Spinal cord (tissue), 10 donors: Measurements from ENCODE around the gene CROCC2. TPM values are rescaled to one million over a fixed set of nuclear protein-coding genes. Genes with fewer than 3 reads are reported as not detected.

Source experiments
- DNase-seq, 6 donors: peaks; one replicate each; pipeline versions ENCODE4 v3.0.0 to v3.0.0-alpha.2; 2013 to 2015; ENCODE audit warnings: low spot score in 6 of 6, low read depth in 4 of 6
- H3K27ac ChIP-seq: one replicate; pipeline ENCODE4 v1.5.1; 2013; ENCODE audit warnings: low read depth, low read length, control low read depth
- H3K27me3 ChIP-seq: one replicate; pipeline ENCODE4 v1.6.1; 2013; ENCODE audit warnings: low read length; ENCODE audit not compliant: control insufficient read depth, insufficient read depth
- H3K36me3 ChIP-seq: one replicate; pipeline ENCODE4 v1.6.1; 2013; ENCODE audit warnings: low read length; ENCODE audit not compliant: control insufficient read depth, insufficient read depth
- H3K4me1 ChIP-seq: one replicate; pipeline ENCODE4 v1.6.1; 2013; ENCODE audit warnings: low read length; ENCODE audit not compliant: control insufficient read depth, insufficient read depth
- H3K4me3 ChIP-seq: one replicate; pipeline ENCODE4 v1.5.1; 2013; ENCODE audit warnings: low read depth, low read length, control low read depth
- H3K9me3 ChIP-seq: one replicate; pipeline ENCODE4 v1.6.1; 2013; ENCODE audit warnings: low read length; ENCODE audit not compliant: control insufficient read depth, insufficient read depth
- WGBS: methylation state at CpG from one replicate; pipeline ENCODE4 v1.1.5; 2013; ENCODE audit warnings: missing lambda C conversion rate; ENCODE audit not compliant: insufficient coverage; 5-methylcytosine and 5-hydroxymethylcytosine counted together
- polyA plus RNA-seq, 2 donors: library from polyadenylated mRNA; unstranded; fragments of 120-200 nt; gene quantifications; one replicate each; pipeline ENCODE4 v1.2.1, GENCODE V29; 2013; ENCODE audit not compliant: insufficient read length in 2 of 2
- total RNA-seq, 2 donors: library from RNA; depleted of rRNA in 1 of 2; stranded (reverse); fragments of 120-200 nt in 1 of 2; fragments of >200 nt in 1 of 2; gene quantifications; one replicate each; pipeline versions ENCODE4 v1.2.3 to v1.2.4, GENCODE V29; 2013 to 2014
- donor health status: healthy.

CROCC2 gene
- total and polyA plus RNA-seq, 4 donors = 0.30 to 4.4 (median 3.0) TPM

DNA sequence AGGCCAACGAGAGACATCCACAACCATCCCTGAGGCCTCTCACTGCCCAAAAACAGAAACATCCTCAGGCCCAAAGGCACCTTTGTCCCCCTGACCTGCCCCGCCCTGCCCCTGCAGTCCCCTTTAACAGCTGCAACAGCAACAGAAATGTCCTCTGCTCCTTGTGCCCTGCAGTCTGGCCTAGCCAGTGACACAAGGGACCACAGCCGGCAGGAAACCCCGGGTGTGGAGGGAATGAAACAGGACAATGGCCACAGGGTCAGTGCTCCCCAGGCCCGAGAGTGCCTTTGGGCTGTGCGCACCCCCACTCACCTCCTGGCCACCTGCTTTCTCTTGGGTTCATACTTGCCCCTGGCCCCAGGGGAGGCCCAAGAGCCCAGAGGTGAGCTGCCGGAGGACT lies 127.9 kb downstream of the CROCC2 start:
- no peak for DNase-seq
- Histone ChIP-seq H3K9me3 (no peaks in the 10 kb centered on the region), H3K36me3 (peaks cover 2% of the 10 kb centered on the region), H3K4me1 (peaks cover 16% of the 10 kb centered on the region), H3K27ac (no peak overlapping the region), H3K4me3 (no peak overlapping the region), H3K27me3 (peaks cover 25% of the 10 kb centered on the region)
- WGBS = 76% methylated on average over 7 of the region's 7 CpGs

DNA sequence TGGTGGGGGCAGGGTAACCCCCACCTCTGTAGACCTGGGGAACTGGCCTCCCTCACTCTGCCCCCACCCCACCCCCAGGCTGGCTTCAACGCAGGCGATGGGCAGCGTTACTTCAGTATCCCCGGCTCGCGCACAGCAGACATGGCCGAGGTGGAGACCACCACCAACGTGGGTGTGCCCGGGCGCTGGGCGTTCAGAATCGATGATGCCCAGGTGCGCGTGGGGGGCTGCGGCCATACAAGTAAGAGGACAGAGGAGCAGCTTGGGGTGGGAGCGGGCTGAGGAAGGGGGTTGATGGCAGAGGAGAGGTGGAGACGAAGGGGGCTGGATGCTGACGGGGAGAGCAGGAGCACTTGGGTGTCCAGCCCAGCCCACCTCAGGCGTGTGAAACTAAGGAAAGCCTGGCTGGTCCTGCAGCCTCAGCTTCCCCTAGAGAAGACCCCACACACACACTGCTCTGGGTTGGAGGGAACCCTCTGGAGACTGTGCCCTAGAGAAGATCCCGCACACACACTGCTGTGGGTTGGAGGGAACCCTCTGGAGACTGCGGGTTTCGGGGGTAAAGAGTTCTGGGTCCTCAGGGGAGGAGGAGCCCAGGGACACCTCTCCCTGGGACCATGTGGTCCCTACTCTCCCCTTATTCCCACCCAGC lies 128.5 kb downstream of the CROCC2 start:
- no peak for DNase-seq
- Histone ChIP-seq H3K27ac (no peak overlapping the region), H3K4me3 (no peak overlapping the region), H3K9me3 (no peaks in the 10 kb centered on the region), H3K4me1 (peaks cover 16% of the 10 kb centered on the region), H3K27me3 (peaks cover 24% of the 10 kb centered on the region), H3K36me3 (peaks cover 2% of the 10 kb centered on the region)
- 96% methylated on average over 18 of the region's 22 CpGs for WGBS

DNA sequence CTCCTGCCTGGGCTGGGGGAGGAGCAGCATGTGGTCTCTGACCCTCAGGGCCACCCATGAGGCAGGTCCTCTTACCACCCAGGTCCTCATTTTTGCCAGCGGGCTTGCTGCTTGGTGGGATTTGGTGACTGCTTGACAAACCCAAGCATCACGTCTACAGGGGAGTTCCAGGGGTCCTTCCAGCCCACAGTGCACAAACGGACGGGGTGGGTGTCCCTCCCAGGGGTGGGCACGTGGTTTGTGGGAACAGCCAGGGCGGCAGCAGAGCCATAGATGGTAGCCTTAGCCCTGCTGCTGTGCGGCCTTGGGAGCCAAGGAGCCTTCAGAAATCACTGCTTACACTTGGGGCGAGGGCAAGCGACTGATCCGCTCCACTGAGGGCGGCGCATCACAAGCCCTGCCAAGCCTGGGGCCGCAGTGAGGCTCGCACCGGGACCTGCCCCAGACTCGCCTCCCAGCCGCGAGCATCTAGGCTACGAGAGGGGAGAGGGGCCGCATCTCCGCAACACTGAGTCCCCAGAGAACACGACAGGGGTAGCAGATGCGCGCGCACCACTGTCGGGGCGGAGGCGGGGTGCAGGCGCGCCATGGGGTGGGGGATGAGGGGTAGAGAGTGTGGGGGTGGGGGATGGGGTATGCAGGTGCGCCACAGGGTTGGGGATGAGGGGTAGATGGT lies 129.1 kb downstream of the CROCC2 start:
- H3K4me1 ChIP-seq = peaks cover 16% of the 10 kb centered on the region
- H3K4me3 ChIP-seq = no peak overlapping the region
- peaks cover 22% of the 10 kb centered on the region for H3K27me3 ChIP-seq
- H3K36me3 ChIP-seq = peaks cover 2% of the 10 kb centered on the region
- 17% methylated on average over 18 of the region's 31 CpGs for WGBS
- H3K27ac ChIP-seq = no peak overlapping the region
- no peaks in the 10 kb centered on the region for H3K9me3 ChIP-seq
- peak in 2 of 6 donors; percentile 33 to 76 for DNase-seq

DNA sequence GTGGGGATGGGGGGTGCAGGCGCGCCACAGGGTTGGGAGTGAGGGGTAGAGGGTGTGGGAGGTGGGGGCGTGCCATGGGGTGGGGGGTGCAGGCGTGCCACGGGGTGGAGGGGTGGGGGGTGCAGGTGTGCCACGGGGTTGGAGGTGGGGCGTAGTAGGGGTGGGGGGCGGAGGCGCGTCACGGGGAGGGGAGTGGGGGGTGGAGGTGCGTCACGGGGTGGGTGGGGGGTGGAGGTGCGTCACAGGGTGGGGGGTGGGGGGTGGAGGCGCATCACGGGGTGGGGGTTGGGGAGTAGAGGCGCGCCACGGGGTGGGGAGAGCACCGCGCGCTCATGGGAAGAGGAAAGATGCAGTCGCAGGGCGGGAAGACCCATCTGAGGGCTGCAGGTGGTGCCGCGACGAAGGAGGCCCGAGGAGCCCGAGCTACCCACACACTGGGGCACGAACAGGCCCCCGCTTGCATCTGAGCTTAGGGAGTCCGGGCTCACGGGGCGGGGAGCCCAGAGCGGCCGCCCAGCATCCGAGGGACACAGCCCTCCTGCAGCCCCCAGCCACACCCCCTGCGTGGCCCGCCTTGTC lies 129.8 kb downstream of the CROCC2 start:
- Histone ChIP-seq H3K36me3 (peaks cover 2% of the 10 kb centered on the region), H3K9me3 (no peaks in the 10 kb centered on the region), H3K27me3 (peaks cover 22% of the 10 kb centered on the region), H3K4me1 (peaks cover 16% of the 10 kb centered on the region), H3K4me3 (no peak overlapping the region), H3K27ac (no peak overlapping the region)
- peak in 2 of 6 donors; percentile 38 to 63 for DNase-seq
- 4% methylated on average over 23 of the region's 39 CpGs for WGBS

DNA sequence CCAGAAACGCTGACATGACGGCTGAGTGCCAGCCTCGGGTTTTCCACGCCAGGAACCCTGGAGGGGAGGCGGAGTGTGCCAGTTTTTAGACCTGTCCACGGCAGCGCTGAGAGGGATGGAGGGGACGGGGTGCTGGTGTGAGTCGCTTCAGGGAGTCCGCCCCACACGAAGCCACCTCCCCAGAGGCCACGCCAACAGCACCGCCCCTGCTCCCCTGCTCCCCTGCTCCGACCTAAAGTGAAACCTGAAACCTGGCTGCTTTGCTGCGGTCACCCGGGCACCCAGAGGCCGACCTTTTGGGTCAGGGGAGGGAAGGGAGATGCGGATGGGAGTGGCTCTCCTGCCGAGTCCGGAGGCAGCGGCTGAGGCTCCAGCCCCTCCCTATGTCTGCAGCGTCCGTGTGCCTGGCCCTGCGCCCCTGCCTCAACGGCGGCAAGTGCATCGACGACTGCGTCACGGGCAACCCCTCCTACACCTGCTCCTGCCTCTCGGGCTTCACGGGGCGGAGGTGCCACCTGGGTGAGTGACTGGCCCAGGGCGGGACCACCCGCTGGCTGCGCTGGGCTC lies 130.3 kb downstream of the CROCC2 start:
- H3K27me3 ChIP-seq = peaks cover 22% of the 10 kb centered on the region
- 11% methylated on average over 35 of the region's 36 CpGs for WGBS
- peaks cover 16% of the 10 kb centered on the region for H3K4me1 ChIP-seq
- no peak overlapping the region for H3K4me3 ChIP-seq
- DNase-seq = peak in 1 of 6 donors; percentile 1
- H3K36me3 ChIP-seq = peaks cover 2% of the 10 kb centered on the region
- no peaks in the 10 kb centered on the region for H3K9me3 ChIP-seq
- H3K27ac ChIP-seq = no peak overlapping the region

DNA sequence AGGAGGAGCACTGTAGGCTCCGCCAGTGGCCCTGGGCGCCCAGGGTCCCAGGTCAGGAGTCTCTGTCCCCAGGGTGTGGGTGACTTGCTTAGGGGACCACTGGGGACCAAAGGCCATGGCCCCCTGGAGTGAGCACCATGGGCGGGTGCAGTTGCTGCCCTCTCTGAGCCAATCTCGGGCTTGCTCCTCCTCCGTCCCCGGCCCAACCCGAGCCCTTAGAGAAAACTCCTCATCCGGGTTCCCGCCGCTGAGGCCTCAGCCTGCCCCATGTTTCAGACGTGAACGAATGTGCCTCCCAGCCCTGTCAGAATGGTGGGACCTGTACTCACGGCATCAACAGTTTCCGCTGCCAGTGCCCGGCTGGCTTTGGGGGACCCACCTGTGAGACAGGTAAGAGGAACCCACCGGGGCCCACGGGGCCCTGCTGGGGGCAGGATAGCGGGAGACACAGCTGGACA lies 130.9 kb downstream of the CROCC2 start:
- H3K27ac ChIP-seq = no peak overlapping the region
- H3K9me3 ChIP-seq = no peaks in the 10 kb centered on the region
- 52% methylated on average over 18 of the region's 18 CpGs for WGBS
- H3K36me3 ChIP-seq = peaks cover 2% of the 10 kb centered on the region
- no peak overlapping the region for H3K4me3 ChIP-seq
- peaks cover 16% of the 10 kb centered on the region for H3K4me1 ChIP-seq
- DNase-seq = no peak
- peaks cover 22% of the 10 kb centered on the region for H3K27me3 ChIP-seq

DNA sequence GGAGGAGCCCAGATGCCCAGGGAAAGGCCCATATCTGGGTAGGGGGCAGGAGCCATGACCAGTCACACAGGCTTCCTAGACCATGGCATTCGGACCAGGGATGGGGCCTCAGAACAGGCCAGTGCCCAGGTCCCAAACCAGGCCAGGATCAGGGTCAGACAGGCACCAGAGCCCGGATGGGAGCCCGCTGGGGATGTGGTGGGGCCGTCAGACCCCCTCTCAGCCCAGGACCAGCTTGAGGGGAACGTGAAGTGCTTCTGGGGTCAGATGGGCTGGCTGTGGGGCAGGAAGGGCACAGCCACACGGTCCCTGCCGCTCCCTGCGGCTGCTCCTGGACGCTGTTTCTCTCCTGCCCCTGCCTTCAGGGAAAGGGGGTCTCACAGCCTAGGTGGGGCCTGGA lies 131.4 kb downstream of the CROCC2 start:
- Histone ChIP-seq H3K4me1 (peaks cover 16% of the 10 kb centered on the region), H3K27ac (no peak overlapping the region), H3K9me3 (no peaks in the 10 kb centered on the region), H3K36me3 (peaks cover 2% of the 10 kb centered on the region), H3K4me3 (no peak overlapping the region), H3K27me3 (peaks cover 22% of the 10 kb centered on the region)
- DNase-seq = no peak
- 84% methylated on average over 9 of the region's 9 CpGs for WGBS

DNA sequence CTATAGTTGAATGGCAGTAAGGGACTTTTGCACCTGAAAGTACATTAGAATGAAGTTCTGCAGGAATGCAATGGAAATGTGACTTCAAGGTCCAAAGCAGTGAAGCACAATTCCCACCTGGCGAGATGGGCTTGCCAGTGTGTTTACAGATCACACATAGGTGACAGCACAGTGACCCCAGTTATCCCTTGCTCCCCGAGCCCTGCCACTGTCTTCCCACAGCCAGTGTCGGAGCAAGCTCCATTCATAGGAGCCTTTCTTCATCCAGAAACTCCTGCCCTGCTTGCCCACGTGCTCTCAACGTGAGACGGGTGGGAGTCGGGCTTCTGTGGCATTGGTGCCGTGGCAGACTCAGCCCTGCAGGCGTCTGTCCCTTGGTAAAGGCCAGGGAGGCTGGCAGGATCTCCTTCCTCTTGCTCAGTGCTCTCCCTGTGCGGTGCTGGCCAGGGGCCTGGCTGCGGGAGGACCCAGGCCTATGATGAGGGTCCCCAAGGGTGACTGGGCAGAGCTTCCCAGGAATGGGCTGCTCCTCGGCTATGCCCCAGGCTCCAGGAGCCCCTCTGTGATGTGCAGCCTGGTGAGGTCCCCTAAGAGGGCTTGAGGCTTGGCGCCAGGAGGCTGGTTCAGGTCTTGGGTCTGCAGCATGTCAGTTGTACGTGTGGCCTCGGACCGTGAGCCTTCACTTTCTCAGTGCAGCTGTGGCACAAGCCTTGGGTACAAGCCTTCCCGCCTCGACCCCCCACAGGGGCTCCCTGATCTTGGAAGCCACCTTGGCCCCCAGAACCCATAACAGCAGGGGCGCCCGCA lies 132.4 kb downstream of the CROCC2 start:
- Histone ChIP-seq H3K27me3 (peaks cover 22% of the 10 kb centered on the region), H3K4me3 (no peak overlapping the region), H3K36me3 (peaks cover 2% of the 10 kb centered on the region), H3K9me3 (no peaks in the 10 kb centered on the region), H3K27ac (no peak overlapping the region), H3K4me1 (peaks cover 16% of the 10 kb centered on the region)
- DNase-seq = no peak
- 84% methylated on average over 15 of the region's 20 CpGs for WGBS

DNA sequence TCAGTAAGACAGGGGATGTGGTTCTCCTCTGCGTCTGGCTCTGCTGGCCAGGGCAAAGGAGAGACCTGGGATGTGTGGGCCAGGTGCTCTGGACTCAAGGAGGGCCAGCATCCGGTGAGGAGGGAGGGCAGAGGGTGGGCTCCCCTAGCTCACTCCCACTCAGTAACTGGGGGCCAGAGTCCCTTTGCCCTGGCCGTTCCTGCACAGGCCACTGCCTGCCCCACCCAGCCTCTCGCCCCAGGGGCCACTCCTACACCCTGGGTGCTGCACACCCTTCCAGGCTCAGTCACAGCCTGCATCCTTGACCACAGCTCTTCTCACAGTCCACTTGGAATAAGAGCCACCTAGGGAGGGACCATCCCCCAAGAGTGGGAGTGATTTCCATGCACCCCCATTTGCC lies 133.3 kb downstream of the CROCC2 start:
- WGBS = 83% methylated on average over 3 of the region's 4 CpGs
- Histone ChIP-seq H3K27ac (no peak overlapping the region), H3K4me3 (no peak overlapping the region), H3K27me3 (peaks cover 24% of the 10 kb centered on the region), H3K36me3 (no peaks in the 10 kb centered on the region), H3K4me1 (peaks cover 16% of the 10 kb centered on the region), H3K9me3 (peaks cover under 1% of the 10 kb centered on the region)
- no peak for DNase-seq
